ENCODE measurements around the gene KRTAP1-4.

The KRTAP1-4 gene

DNA sequence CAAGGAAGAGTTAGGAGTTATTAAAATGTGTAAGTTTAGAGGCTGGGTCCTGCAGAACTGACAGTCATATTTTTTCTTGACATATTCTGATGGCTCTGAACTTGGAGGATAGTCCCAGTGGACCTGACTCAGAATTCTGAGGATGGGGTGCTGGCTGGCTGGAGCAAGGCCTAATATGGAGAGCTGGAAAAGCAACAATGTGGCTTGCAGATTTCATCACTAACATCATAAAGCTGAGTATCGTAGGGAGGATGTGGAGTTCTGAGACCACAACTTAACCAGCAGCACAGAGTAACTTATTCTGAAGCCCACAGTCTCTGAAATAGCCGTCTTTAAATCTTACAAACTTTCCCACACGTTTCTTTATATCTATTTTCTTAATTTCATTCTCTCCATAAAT lies 5.3 kb downstream of the KRTAP1-4 start:
- no peak overlapping the region for H3K4me3 ChIP-seq (ENCODE audit: low read length)
- no peak for TF ChIP-seq ZNF274 (IDR thresholded peaks at IDR 0.05; ENCODE audit: low read depth, low read length)

DNA sequence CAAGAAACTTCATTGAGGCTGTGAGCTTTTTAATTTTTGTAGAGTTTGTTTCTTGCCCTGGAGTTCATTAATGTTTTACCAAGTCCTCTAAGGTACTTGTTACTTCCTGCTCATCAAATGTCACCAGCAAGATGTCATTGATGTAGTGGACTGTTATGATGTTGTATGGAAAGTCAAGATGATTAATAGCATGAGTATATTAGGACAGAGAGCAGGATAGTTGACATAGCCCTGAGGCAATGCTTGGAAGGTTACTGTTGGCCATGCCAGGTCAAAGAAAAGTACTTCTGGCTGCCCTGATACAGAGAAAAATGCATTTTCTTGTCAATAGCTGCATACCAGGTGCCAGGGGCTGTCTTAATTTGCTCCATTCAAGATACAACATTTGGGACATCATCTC lies 9.7 kb downstream of the KRTAP1-4 start:
- H3K4me3 ChIP-seq (ENCODE audit: low read length), result no peak overlapping the region
- TF ChIP-seq ZNF274 (IDR thresholded peaks at IDR 0.05; ENCODE audit: low read depth, low read length), result no peak

DNA sequence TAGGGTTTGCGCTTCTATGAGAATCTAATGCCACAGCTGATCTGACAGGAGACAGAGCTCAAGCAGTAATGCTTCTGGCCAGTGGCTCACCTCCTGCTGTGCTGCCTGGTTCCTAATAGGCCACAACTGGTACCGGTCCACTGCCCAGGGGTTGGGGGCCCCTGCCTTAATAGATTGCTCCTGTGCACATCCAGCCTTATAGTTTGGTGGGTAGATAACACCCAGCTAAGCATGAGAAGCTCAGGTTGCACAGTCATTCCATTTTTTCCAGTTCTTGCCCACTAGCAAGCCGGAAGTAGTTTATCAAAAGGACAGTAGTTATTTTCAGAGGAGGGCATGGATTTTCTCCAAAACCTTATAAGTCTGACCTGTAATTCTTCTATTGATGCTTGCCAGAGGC lies 10.6 kb downstream of the KRTAP1-4 start:
- no peak for TF ChIP-seq ZNF274 (IDR thresholded peaks at IDR 0.05; ENCODE audit: low read depth, low read length)
- H3K4me3 ChIP-seq (ENCODE audit: low read length), result no peak overlapping the region

DNA sequence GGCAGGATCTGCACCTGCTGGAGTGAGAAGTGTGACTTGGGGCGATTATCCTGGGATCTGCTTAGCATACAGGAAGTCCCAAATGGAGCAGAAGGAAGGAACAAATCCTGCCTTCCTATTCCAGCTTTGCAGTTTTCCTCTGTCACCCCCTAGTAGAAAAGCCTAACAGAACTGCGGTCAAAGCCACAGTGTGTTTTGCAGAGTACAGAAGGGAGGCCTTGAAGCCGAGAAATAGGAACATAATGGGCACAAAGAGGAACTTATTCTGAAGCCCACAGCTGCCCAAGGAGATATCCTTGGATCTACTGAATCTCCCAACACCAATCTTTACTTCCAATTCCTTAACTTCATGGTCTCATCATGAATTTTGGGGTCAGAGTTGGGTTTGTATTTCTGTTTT lies 11.5 kb downstream of the KRTAP1-4 start:
- no peak overlapping the region for H3K4me3 ChIP-seq (ENCODE audit: low read length)
- TF ChIP-seq ZNF274 (IDR thresholded peaks at IDR 0.05; ENCODE audit: low read depth, low read length), result no peak

DNA sequence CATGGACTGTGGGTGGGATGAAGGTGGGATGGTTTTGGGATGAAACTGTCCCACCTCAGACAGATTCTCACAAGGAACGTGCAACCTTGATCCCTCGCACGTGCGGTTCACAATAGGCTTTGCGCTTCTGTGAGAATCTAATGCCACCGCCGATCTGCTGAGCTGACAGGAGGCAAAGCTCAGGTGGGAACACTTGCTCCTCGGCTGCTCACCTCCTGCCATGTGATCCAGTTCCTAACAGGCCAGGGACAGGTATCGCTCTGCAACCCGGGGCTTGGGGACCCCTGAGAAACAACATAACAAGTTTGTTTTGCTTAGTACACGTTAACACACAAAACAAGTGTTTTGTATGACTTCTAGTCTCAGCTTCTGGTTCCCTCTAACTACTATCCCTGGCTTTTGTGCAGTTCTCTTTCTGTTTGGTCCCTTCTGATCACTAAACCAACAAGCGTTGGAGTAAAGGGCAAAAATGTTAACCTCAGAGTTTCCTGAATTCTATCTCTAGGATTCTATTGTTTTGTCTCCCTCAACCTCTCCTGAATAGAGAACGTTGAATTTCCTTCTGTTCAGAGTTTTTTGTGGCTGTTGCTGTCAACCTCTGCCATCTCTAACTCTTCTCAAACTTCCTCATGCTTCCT lies 13.3 kb downstream of the KRTAP1-4 start:
- TF ChIP-seq ZNF274 (IDR thresholded peaks at IDR 0.05; ENCODE audit: low read depth, low read length), result no peak
- no peak overlapping the region for H3K4me3 ChIP-seq (ENCODE audit: low read length)

DNA sequence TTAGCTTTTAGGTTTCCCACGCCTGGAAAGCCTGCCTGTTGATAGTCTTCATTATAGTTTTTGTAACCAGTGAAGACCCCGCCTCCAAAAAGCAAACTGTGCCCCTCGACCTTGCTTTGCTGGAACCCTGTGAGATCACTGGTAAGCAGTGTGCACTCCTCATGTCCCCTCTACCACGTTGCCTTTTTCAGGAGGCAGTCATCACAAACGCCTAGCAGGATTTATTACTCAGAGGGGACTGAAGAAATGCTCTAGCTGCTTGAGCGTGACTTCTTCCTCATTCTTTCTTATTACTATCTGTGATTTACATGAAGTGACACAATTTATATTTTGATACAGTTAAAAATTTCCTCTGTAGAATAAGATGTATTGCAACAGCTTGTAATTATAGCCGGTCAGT lies 14.5 kb downstream of the KRTAP1-4 start:
- no peak overlapping the region for H3K4me3 ChIP-seq (ENCODE audit: low read length)
- TF ChIP-seq ZNF274 (IDR thresholded peaks at IDR 0.05; ENCODE audit: low read depth, low read length), result no peak

DNA sequence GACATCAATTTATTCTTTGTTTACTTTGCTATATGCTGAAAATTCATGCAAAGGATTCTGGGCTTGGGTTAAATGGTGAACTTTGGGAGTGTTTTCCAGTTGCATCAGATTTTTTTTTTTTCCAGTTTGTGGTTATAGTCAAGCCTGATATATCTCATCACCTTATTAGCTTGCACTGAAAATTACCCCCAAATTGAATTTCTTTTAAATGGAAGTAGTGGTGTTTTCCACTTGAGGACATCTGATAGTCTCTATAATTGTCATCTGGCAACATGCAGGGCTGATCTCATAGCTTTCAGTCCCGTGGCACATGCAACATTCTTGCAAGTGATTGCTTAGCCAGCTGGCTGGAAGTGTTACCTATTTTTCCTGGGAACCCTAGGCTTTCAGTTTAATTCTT lies 16.4 kb downstream of the KRTAP1-4 start:
- no peak overlapping the region for H3K4me3 ChIP-seq (ENCODE audit: low read length)

DNA sequence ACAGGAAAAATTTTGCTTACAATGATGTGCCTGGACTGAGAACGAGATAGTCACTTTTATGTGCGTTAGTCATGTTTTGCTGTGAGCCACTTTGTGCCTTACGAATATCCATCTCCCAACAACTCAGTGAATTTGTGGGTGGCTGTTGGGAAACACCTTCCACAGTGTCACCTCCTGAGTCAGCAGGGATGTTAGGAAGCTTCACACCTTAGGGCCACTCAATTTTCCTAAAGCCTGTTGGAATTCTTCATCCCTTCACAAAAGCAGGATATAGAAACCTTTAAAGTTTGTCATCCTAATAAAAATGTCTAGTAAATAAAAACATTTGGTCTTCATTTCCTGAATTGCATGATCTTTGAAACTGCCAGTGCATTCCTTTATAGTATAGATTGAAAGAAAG lies 16.8 kb downstream of the KRTAP1-4 start:
- TF ChIP-seq ZNF274 (IDR thresholded peaks at IDR 0.05; ENCODE audit: low read depth, low read length), result no peak
- no peak overlapping the region for H3K4me3 ChIP-seq (ENCODE audit: low read length)

More for the DNA sequence above, 16.4 kb downstream of the KRTAP1-4 start:
- no peak for TF ChIP-seq ZNF274 (IDR thresholded peaks at IDR 0.05; ENCODE audit: low read depth, low read length)

DNA sequence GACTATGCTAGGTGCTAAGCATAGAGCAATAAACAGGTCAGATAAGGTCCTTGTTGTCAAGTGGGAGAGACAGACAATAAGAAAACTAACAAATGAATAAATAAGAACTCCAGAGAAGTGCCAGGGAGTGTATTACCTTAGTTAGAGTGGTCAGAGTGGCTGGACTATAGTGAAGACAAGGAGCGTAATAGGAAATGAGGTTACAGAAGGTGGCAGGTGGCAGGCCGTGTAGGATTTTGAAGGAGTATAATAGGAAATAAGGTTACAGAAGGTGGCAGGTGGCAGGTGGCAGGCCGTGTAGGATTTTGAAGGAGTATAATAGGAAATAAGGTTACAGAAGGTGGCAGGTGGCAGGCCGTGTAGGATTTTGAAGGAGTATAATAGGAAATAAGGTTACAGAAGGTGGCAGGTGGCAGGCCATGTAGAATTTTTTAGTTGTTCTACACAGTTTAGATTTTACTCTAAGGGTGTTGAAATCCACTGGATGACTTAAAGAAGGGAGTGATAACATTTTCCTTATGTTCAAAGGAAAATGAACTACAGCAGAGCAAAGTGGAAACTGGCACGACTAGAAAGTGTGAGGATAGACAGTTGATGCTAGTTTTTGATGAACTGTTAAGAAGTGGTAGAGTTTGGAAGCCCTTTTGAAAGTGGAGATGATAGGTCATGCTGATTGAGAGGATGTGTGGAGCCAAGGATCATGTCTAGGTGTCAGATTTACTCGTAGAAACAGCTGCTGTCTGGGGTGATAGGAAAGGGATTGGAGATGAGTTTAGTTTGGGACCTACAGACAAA lies 17.5 kb downstream of the KRTAP1-4 start:
- no peak for TF ChIP-seq ZNF274 (IDR thresholded peaks at IDR 0.05; ENCODE audit: low read depth, low read length)
- H3K4me3 ChIP-seq (ENCODE audit: low read length), result no peak overlapping the region

DNA sequence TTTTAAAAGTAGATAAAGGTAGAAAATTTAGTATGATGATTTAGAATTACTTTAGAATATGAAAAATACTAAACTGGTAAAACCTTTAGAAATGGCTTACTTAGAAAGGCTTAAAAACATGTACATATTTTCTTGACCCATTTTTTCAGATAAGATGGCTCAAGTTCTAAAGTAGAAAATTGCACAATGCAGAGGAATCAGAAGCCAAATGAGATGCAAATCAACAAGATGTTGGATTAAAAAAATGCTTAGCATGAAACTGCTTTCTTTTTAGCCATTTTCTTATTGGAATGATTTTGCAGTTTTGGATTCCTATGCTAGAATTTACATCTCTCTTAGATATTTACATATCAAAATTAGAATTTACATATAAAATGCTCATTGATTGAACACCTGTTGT lies 19.6 kb downstream of the KRTAP1-4 start:
- no peak overlapping the region for H3K4me3 ChIP-seq (ENCODE audit: low read length)
- TF ChIP-seq ZNF274 (IDR thresholded peaks at IDR 0.05; ENCODE audit: low read depth, low read length), result no peak

DNA sequence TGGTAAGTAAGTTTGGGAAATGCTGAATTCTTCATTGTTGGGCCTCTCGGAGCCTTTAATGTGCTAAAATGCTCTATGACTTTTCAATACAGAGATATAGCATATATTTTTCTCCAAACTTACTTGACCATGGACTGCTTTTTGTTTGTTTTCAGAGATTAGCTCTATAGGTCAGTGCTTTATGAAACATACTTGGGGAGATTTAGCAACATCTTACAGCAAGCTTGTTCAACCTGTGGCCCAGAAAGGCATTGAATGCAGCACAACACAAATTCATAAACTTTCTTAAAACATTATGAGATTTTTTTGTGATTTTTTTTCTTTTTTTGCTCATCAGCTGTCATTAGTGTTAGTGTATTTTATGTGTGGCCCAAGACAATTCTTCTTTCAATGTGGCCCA lies 20.1 kb downstream of the KRTAP1-4 start:
- no peak overlapping the region for H3K4me3 ChIP-seq (ENCODE audit: low read length)
- TF ChIP-seq ZNF274 (IDR thresholded peaks at IDR 0.05; ENCODE audit: low read depth, low read length), result no peak

DNA sequence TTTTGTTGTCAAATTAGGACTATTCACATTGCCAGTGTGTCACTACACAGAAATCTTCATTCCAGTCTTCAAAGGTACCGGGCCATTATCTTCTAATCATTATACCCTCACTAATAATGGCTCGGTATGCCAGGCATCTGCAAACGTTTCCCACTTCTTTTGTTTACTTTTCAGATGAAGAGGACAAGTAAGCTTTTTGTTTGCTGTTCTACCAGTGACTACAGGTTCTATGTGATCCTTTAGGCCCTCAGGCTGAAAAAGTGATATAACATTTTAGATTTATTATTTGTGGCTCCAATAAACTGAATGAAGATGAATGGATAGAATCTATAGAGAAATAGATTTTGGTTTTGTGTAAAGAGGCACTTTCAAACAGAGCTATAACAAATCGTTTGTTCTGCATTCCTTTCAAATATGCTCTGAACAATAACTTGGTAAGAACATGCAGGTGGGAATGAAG lies 20.7 kb downstream of the KRTAP1-4 start:
- TF ChIP-seq ZNF274 (IDR thresholded peaks at IDR 0.05; ENCODE audit: low read depth, low read length), result no peak
- no peak overlapping the region for H3K4me3 ChIP-seq (ENCODE audit: low read length)

DNA sequence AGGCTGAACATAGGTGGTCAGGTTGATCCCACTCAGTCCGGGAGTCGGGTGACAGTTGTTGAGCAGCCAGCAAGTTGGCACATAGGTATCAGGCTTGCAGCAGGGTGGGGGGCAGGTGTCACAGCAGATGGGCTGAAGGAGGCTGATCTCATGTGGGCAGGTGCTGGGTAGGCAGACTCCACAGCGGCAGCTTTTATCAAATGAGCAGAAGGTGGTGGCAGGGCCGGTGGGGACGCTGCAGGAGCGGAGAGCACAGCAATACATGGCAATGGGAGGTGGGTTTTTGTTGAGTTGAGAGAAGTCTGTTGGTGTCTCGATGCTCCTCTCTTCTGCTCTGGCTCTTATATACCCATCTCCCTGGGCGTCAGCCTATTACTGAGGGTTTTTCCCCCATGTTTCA lies 21.2 kb downstream of the KRTAP1-4 start, which contains the start of gene KRTAP3-1:
Gene KRTAP3-1, minus strand, starts transcription at position 318 of the 400 bp plus-strand sequence. Its CDS starts 54 bp downstream, at position 264.
- no peak within 1 kb of the TSS for H3K4me3 ChIP-seq (ENCODE audit: low read length)

DNA sequence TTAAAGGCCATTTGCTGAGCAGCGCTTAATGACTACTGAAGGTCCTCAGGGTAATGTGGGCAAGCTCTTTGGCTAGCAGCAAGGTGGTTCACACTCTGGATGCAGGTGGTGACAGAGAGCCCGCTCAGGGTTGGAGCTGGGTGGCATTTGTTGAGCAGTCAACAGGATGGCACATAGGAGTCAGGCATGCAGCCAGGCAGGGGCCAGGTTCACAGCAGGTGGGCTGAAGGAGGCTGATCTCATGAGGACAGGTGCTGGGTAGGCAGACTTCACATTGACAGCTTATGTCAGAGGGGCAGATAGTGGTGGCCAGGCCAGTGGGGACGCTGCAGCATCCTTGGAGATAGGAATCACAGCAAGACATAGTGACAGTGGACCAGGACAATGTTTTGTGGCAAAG lies 25.6 kb downstream of the KRTAP1-4 start:
- no peak overlapping the region for H3K4me3 ChIP-seq (ENCODE audit: low read length)
- no peak for TF ChIP-seq ZNF274 (IDR thresholded peaks at IDR 0.05; ENCODE audit: low read depth, low read length)

More for the DNA sequence above, 21.2 kb downstream of the KRTAP1-4 start, which contains the start of gene KRTAP3-1:
- TF ChIP-seq ZNF274 (IDR thresholded peaks at IDR 0.05; ENCODE audit: low read depth, low read length), result no peak

DNA sequence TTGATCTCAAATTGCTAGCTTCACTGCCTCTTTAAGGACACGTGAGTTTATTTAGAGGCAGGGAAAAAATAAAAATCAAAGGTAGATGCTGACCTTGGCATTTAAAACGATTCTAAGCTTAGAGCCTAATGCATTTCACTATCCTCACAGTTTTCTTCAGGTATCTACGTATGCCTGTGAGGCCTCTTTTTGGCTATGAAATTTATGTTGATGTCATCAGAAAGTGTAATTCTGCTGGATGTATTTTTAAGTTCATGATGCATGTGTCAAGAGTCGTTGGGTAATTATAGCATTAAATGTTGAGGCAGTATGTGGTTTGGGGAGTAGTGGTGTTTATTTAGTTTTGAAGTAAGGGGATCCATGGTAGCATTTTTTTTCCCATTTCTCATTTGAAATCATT lies 26.1 kb downstream of the KRTAP1-4 start:
- no peak for TF ChIP-seq ZNF274 (IDR thresholded peaks at IDR 0.05; ENCODE audit: low read depth, low read length)
- H3K4me3 ChIP-seq (ENCODE audit: low read length), result no peak overlapping the region

Data from GM08714 (cell line).